ENCODE results near the gene PSENEN. TPM values are rescaled to one million over a fixed set of nuclear protein-coding genes. Genes with fewer than 3 reads are reported as not detected.

The PSENEN gene
- total RNA-seq, 1 experiment from 2014 or later: 69.7 TPM

GRCh38 chr19:35780058-35780457 lies 34.6 kb downstream of the PSENEN start:
- Mint-ChIP-seq H3K27ac (no peak overlapping the region; a peak in 1 of 7 replicates), H3K4me1 (peaks cover 36 to 44% of the 10 kb centered on the region in 2 experiments)
- H2BK12ac ChIP-seq (ENCODE audit: insufficient read length, low read depth, low read length): no peak overlapping the region

More at GRCh38 chr19:35780058-35780457, 34.6 kb downstream of the PSENEN start:
- no peak overlapping the region for H3K14ac ChIP-seq (ENCODE audit: insufficient read depth, low read length)
- H3K27me3 ChIP-seq (ENCODE audit: insufficient read depth, low read length): no peaks in the 10 kb centered on the region
- H4K91ac ChIP-seq (ENCODE audit: insufficient read length, low read depth, low read length): no peak overlapping the region
- H2BK15ac ChIP-seq (ENCODE audit: low read depth, low read length): no peak overlapping the region
- Mint-ChIP-seq H3K9me3 (no peaks in the 10 kb centered on the region; a peak in 1 of 5 replicates), H3K36me3 (ENCODE audit: insufficient read depth in 1 of 3, low read depth in 3 of 3) (peaks cover 0 to 8% (median 2%) of the 10 kb centered on the region in 3 experiments; a peak in 2 of 7 replicates), H3K4me3 (no peak overlapping the region), H3K27me3 (ENCODE audit: low read depth) (peaks cover 21% of the 10 kb centered on the region)
- no peak overlapping the region for H4K5ac ChIP-seq (ENCODE audit: insufficient read length, low read depth, low read length)
- no peaks in the 10 kb centered on the region for H3K79me1 ChIP-seq (ENCODE audit: insufficient read depth, low read depth, low read length, poor library complexity, severe bottlenecking)
- WGBS (ENCODE audit: extremely low coverage, insufficient read length, low lambda C conversion rate): no CpG with 5 or more reads among the region's 16 CpGs
- H4K20me1 ChIP-seq (ENCODE audit: control insufficient read depth, insufficient read depth, insufficient read length): no peaks in the 10 kb centered on the region
- H4K8ac ChIP-seq (replicated peaks; ENCODE audit: insufficient read length, low read depth, low read length): no peak overlapping the region
- H2AK5ac ChIP-seq (ENCODE audit: insufficient read length, low read length): no peak overlapping the region
- H3T11ph ChIP-seq (ENCODE audit: low read length): no peak overlapping the region
- H2AFZ ChIP-seq (ENCODE audit: low read length): no peak overlapping the region
- H3K9ac ChIP-seq (ENCODE audit: extremely low read depth, insufficient read length, low read length): no peak overlapping the region
- H3K4me2 ChIP-seq (ENCODE audit: insufficient read depth, insufficient read length, low read length): no peak overlapping the region
- no peak overlapping the region for H2BK120ac ChIP-seq (ENCODE audit: low read depth, low read length, poor library complexity, severe bottlenecking)
- H3K9me3 ChIP-seq (ENCODE audit: control insufficient read depth, low read depth, low read length): no peaks in the 10 kb centered on the region
- no peak overlapping the region for H3K18ac ChIP-seq (ENCODE audit: insufficient read length, low read depth, low read length)
- H3K4ac ChIP-seq (ENCODE audit: low read depth, low read length): no peak overlapping the region
- no peak overlapping the region for H3K27ac ChIP-seq (ENCODE audit: insufficient read length, low read depth, low read length)
- no peak overlapping the region for H2BK20ac ChIP-seq (ENCODE audit: low read depth, low read length, poor library complexity, severe bottlenecking)
- DNase-seq: no peak
- H3K23me2 ChIP-seq (ENCODE audit: insufficient read length, low read depth, low read length, poor library complexity, severe bottlenecking): peaks cover 9% of the 10 kb centered on the region
- no peak for TF ChIP-seq CTCF (conservative IDR thresholded peaks at IDR 0.05)
- H3K4me1 ChIP-seq (ENCODE audit: insufficient read depth, low read length): peaks cover 5% of the 10 kb centered on the region; the same call in 1 of the 2 replicates
- H3K23ac ChIP-seq (ENCODE audit: insufficient read length, low read depth, low read length): no peak overlapping the region
- no peak overlapping the region for H3K56ac ChIP-seq (ENCODE audit: insufficient read length, low read depth, low read length)
- H3K79me2 ChIP-seq (ENCODE audit: insufficient read depth, low read length): no peaks in the 10 kb centered on the region
- H2BK5ac ChIP-seq (ENCODE audit: insufficient read length, low read length): no peak overlapping the region
